Astrocyte (in vitro differentiated cells and primary cell): ENCODE data around the gene HSPG2. TPM values are rescaled to one million over a fixed set of nuclear protein-coding genes. Genes with fewer than 3 reads are reported as not detected.

ENCODE experiments used
- DNase-seq: peaks from one replicate; pipeline ENCODE4 v3.0.0-alpha.2; 2010; ENCODE audit warnings: low read depth
- FAIRE-seq: peaks from 2 replicates; lab custom pipeline; 2011; peaks lifted over from hg19 to GRCh38; lab: Jason Lieb, UNC
- H2AFZ ChIP-seq: 2 replicates; pipeline ENCODE4 v1.6.0; 2012; ENCODE audit warnings: low read depth, low read length, inconsistent platforms
- H3K27ac ChIP-seq: 2 replicates; pipeline ENCODE4 v1.5.1; 2011; ENCODE audit warnings: low read depth, low read length, inconsistent platforms
- H3K27me3 ChIP-seq: 2 replicates; pipeline ENCODE4 v1.6.0; 2011; ENCODE audit warnings: low read length, inconsistent platforms; ENCODE audit not compliant: insufficient read depth
- H3K36me3 ChIP-seq: 2 replicates; pipeline ENCODE4 v1.5.1; 2011; ENCODE audit warnings: low read length, inconsistent platforms; ENCODE audit not compliant: insufficient read depth
- H3K4me1 ChIP-seq: 2 replicates; pipeline ENCODE4 v1.5.1; 2011; ENCODE audit warnings: low read length, inconsistent platforms; ENCODE audit not compliant: insufficient read depth
- H3K4me2 ChIP-seq: 2 replicates; pipeline ENCODE4 v1.6.0; 2012; ENCODE audit warnings: low read length, inconsistent platforms
- H3K4me3 ChIP-seq: 2 replicates; pipeline ENCODE4 v1.5.1; 2011; ENCODE audit warnings: low read depth, mild to moderate bottlenecking, low read length, inconsistent platforms; ENCODE audit not compliant: insufficient read depth
- H3K79me2 ChIP-seq: 2 replicates; pipeline ENCODE4 v1.6.0; 2012; ENCODE audit warnings: mild to moderate bottlenecking, low read length, inconsistent platforms; ENCODE audit not compliant: insufficient read depth
- H3K9ac ChIP-seq: 2 replicates; pipeline ENCODE4 v1.6.0; 2012; ENCODE audit warnings: mild to moderate bottlenecking, low read length, inconsistent platforms
- H3K9me3 ChIP-seq: 2 replicates; pipeline ENCODE4 v1.5.1; 2012; ENCODE audit warnings: low read depth, mild to moderate bottlenecking, low read length, inconsistent platforms; ENCODE audit not compliant: insufficient read depth
- H4K20me1 ChIP-seq: 2 replicates; pipeline ENCODE4 v1.6.0; 2012; ENCODE audit warnings: low read length, inconsistent platforms; ENCODE audit not compliant: insufficient read depth
- H3K27ac Mint-ChIP-seq: one replicate; pipeline ENCODE4 v1.8.0; 2021; ENCODE audit warnings: mild to moderate bottlenecking, mixed read lengths; ENCODE audit not compliant: unreplicated experiment
- H3K27me3 Mint-ChIP-seq: one replicate; pipeline ENCODE4 v1.8.0; 2021; ENCODE audit warnings: low read depth, mixed read lengths; ENCODE audit not compliant: unreplicated experiment
- H3K36me3 Mint-ChIP-seq: one replicate; pipeline ENCODE4 v1.8.0; 2021; ENCODE audit warnings: low read depth, mixed read lengths; ENCODE audit not compliant: unreplicated experiment
- H3K4me1 Mint-ChIP-seq: one replicate; pipeline ENCODE4 v1.8.0; 2021; ENCODE audit warnings: low read depth, mixed read lengths; ENCODE audit not compliant: unreplicated experiment
- H3K4me3 Mint-ChIP-seq: one replicate; pipeline ENCODE4 v1.8.0; 2021; ENCODE audit warnings: mild to moderate bottlenecking, moderate library complexity, mixed read lengths; ENCODE audit not compliant: unreplicated experiment
- H3K9me3 Mint-ChIP-seq: one replicate; pipeline ENCODE4 v1.8.0; 2021; ENCODE audit warnings: mild to moderate bottlenecking, mixed read lengths; ENCODE audit not compliant: unreplicated experiment
- CTCF ChIP-seq: IDR thresholded peaks from 2 replicates; pipeline ENCODE4 v1.5.1; 2011; ENCODE audit warnings: low read depth, mild to moderate bottlenecking, inconsistent platforms, low read length, moderate library complexity; ENCODE audit not compliant: insufficient read depth
- EZH2 ChIP-seq: IDR thresholded peaks from 2 replicates; pipeline ENCODE4 v1.6.1; 2012; ENCODE audit warnings: mild to moderate bottlenecking, low read length, inconsistent platforms; ENCODE audit not compliant: insufficient read depth
- total RNA-seq: library from RNA; stranded (reverse); gene quantifications from 2 replicates; pipeline ENCODE4 v1.2.1, GENCODE V29; 2021

HSPG2 gene
- total RNA-seq, 1 donor from 2014 or later = 249 TPM

- H3K4me3 ChIP-seq = no peak overlapping the region
- DNase-seq (no peak), FAIRE-seq (no peak)
- peaks cover 44% of the 10 kb centered on the region for H3K4me1 ChIP-seq
- TF ChIP-seq EZH2 = no peak
- TF ChIP-seq CTCF = no peak
- no peak overlapping the region for H3K4me3 Mint-ChIP-seq
- no peaks in the 10 kb centered on the region for H3K9me3 ChIP-seq
- H3K36me3 ChIP-seq = no peaks in the 10 kb centered on the region
- no peaks in the 10 kb centered on the region for H3K27me3 Mint-ChIP-seq
- H3K4me2 ChIP-seq = no peak overlapping the region
- H4K20me1 ChIP-seq = peaks cover 37% of the 10 kb centered on the region
- peak overlapping the region; percentile 62 for H3K27ac Mint-ChIP-seq
- H3K27ac ChIP-seq = no peak overlapping the region
- H2AFZ ChIP-seq = no peak overlapping the region
- H3K9ac ChIP-seq = no peak overlapping the region
- peaks cover 54% of the 10 kb centered on the region for H3K79me2 ChIP-seq
- no peaks in the 10 kb centered on the region for H3K27me3 ChIP-seq
- H3K9me3 Mint-ChIP-seq = no peaks in the 10 kb centered on the region
- peaks cover 39% of the 10 kb centered on the region for H3K4me1 Mint-ChIP-seq
- H3K36me3 Mint-ChIP-seq = peaks cover 10% of the 10 kb centered on the region
Observed at GRCh38 chr1:21906173-21907078, 30.7 kb downstream of the HSPG2 start.

GRCh38 chr1:21904704-21905520 lies 32.2 kb downstream of the HSPG2 start:
- Histone ChIP-seq H3K36me3 (no peaks in the 10 kb centered on the region), H3K27ac (peak overlapping the region; percentile 79), H4K20me1 (peaks cover 38% of the 10 kb centered on the region), H3K79me2 (peaks cover 45% of the 10 kb centered on the region), H3K9me3 (no peaks in the 10 kb centered on the region), H3K9ac (peak overlapping the region; percentile 40), H3K4me1 (peaks cover 42% of the 10 kb centered on the region), H3K4me2 (peak overlapping the region; percentile 28), H3K4me3 (no peak overlapping the region), H3K27me3 (no peaks in the 10 kb centered on the region), H2AFZ (no peak overlapping the region)
- peak; percentile 97 for DNase-seq
- H3K27ac Mint-ChIP-seq = peak overlapping the region; percentile 87
- H3K4me1 Mint-ChIP-seq = peaks cover 40% of the 10 kb centered on the region
- no peaks in the 10 kb centered on the region for H3K27me3 Mint-ChIP-seq
- no peaks in the 10 kb centered on the region for H3K9me3 Mint-ChIP-seq
- FAIRE-seq = no peak
- TF ChIP-seq CTCF (no peak), EZH2 (no peak)
- H3K36me3 Mint-ChIP-seq = peaks cover 15% of the 10 kb centered on the region
- H3K4me3 Mint-ChIP-seq = no peak overlapping the region
